Progenitor cell of endocrine pancreas (in vitro differentiated cells): Measurements from ENCODE around the gene PRKD1. TPM values are rescaled to one million over a fixed set of nuclear protein-coding genes. Genes with fewer than 3 reads are reported as not detected.

Source experiments
- DNase-seq: peaks from one replicate; pipeline ENCODE4 v3.0.0; 2021; ENCODE audit warnings: low spot score; ENCODE audit not compliant: unreplicated experiment
- H3K27ac Mint-ChIP-seq: 2 replicates; pipeline ENCODE4 v1.8.0; 2021; ENCODE audit warnings: mild to moderate bottlenecking, moderate library complexity, mixed read lengths
- H3K27me3 Mint-ChIP-seq: 2 replicates; pipeline ENCODE4 v1.8.0; 2021; ENCODE audit warnings: mixed read lengths
- H3K36me3 Mint-ChIP-seq: 2 replicates; pipeline ENCODE4 v1.8.0; 2022; ENCODE audit warnings: mixed read lengths; ENCODE audit not compliant: insufficient read depth
- H3K4me1 Mint-ChIP-seq: 2 replicates; pipeline ENCODE4 v1.8.0; 2021; ENCODE audit warnings: low read depth, mixed read lengths
- H3K4me3 Mint-ChIP-seq: 2 replicates; pipeline ENCODE4 v1.8.0; 2021; ENCODE audit warnings: low read depth, mild to moderate bottlenecking, moderate library complexity, mixed read lengths
- H3K9me3 Mint-ChIP-seq: 2 replicates; pipeline ENCODE4 v1.8.0; 2021; ENCODE audit warnings: low read depth, mixed read lengths
- total RNA-seq: library from RNA; stranded (reverse); gene quantifications from 2 replicates; pipeline ENCODE4 v1.2.1, GENCODE V29; 2021
- TF ChIP-seq, protein P1 (sequence below): fragments of 200-600 bp; sonication (generic); IDR thresholded peaks from one replicate; pipeline ENCODE4 v1.5.0; 2021; ENCODE audit warnings: antibody characterized with exemption, mild to moderate bottlenecking; ENCODE audit not compliant: unreplicated experiment

PRKD1 gene
- total RNA-seq, 1 donor from 2014 or later = 23.6 TPM

DNA sequence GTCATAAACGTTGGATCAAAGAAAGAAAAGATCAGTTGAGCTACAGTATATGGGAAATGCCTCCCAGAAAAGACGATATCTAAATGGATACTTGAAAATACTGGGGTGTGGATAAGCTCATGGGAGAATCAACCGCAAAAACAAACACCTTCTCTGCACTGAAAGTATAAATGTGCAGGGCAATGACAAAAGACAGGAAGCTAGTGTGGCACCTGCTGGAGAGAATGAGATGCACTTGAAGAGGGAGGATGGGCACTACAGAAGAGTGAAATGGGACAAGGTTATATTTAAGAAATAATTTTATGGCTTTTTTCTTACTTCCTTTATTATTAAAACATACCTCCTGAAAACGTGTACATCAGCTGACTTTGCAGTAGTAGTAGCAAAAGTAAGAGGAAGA is 153.7 kb downstream of the PRKD1 start:
- Mint-ChIP-seq H3K9me3 (peaks cover 36% of the 10 kb centered on the region), H3K4me1 (no peaks in the 10 kb centered on the region), H3K27me3 (no peaks in the 10 kb centered on the region), H3K27ac (no peak overlapping the region), H3K36me3 (peaks cover 20% of the 10 kb centered on the region), H3K4me3 (no peak overlapping the region)
- DNase-seq = no peak
- TF ChIP-seq, protein P1, sequence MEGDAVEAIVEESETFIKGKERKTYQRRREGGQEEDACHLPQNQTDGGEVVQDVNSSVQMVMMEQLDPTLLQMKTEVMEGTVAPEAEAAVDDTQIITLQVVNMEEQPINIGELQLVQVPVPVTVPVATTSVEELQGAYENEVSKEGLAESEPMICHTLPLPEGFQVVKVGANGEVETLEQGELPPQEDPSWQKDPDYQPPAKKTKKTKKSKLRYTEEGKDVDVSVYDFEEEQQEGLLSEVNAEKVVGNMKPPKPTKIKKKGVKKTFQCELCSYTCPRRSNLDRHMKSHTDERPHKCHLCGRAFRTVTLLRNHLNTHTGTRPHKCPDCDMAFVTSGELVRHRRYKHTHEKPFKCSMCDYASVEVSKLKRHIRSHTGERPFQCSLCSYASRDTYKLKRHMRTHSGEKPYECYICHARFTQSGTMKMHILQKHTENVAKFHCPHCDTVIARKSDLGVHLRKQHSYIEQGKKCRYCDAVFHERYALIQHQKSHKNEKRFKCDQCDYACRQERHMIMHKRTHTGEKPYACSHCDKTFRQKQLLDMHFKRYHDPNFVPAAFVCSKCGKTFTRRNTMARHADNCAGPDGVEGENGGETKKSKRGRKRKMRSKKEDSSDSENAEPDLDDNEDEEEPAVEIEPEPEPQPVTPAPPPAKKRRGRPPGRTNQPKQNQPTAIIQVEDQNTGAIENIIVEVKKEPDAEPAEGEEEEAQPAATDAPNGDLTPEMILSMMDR = no peak

- TF ChIP-seq, protein P1 = no peak
- Mint-ChIP-seq H3K27me3 (no peaks in the 10 kb centered on the region), H3K4me1 (peaks cover 27% of the 10 kb centered on the region), H3K4me3 (no peak overlapping the region), H3K9me3 (no peaks in the 10 kb centered on the region), H3K36me3 (no peaks in the 10 kb centered on the region), H3K27ac (no peak overlapping the region)
- DNase-seq = no peak
These were observed 164.2 kb downstream of the PRKD1 start for GRCh38 chr14:29763342-29763858.

- TF ChIP-seq, protein P1 = no peak
- Mint-ChIP-seq H3K36me3 (no peaks in the 10 kb centered on the region), H3K27ac (no peak overlapping the region), H3K4me3 (no peak overlapping the region), H3K27me3 (no peaks in the 10 kb centered on the region), H3K9me3 (no peaks in the 10 kb centered on the region), H3K4me1 (peaks cover 33% of the 10 kb centered on the region)
- DNase-seq = no peak
These were observed 167.9 kb downstream of the PRKD1 start for GRCh38 chr14:29759521-29760340.

DNA sequence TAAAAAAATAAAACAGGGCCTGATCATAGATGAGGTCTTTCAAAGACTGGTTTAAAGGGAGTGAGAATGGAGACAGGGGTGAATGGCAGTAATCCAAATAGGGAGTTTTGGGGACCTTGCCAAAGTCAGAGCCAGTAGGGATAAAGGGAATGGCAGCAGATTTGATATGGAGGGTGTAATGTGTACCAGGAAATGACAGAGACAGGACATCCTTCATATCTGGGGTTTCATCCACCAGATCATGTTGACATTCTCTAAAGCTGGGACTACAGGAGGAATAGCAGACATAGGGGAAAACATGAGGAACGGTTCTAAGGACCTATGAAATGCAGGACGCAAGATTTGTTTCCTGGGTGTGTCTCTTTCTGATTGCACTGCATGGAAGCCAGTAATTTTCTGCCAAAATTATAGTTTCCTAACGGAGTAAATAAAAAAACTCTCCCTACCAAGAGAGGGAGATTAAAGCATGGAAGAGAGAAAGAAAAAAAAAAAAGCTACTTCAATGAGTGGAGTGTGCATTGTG is 169.9 kb downstream of the PRKD1 start:
- H3K27ac Mint-ChIP-seq = no peak overlapping the region
- no peaks in the 10 kb centered on the region for H3K9me3 Mint-ChIP-seq
- no peak overlapping the region for H3K4me3 Mint-ChIP-seq
- peaks cover 38% of the 10 kb centered on the region for H3K4me1 Mint-ChIP-seq
- no peaks in the 10 kb centered on the region for H3K36me3 Mint-ChIP-seq
- no peaks in the 10 kb centered on the region for H3K27me3 Mint-ChIP-seq
- TF ChIP-seq, protein P1 = no peak
- no peak for DNase-seq

- H3K4me3 Mint-ChIP-seq = no peak overlapping the region
- TF ChIP-seq, protein P1 = no peak
- H3K9me3 Mint-ChIP-seq = no peaks in the 10 kb centered on the region
- H3K4me1 Mint-ChIP-seq = peaks cover 39% of the 10 kb centered on the region
- H3K27ac Mint-ChIP-seq = no peak overlapping the region
- no peaks in the 10 kb centered on the region for H3K27me3 Mint-ChIP-seq
- H3K36me3 Mint-ChIP-seq = no peaks in the 10 kb centered on the region
- no peak for DNase-seq
These were observed 170.4 kb downstream of the PRKD1 start for GRCh38 chr14:29757188-29757680.
